ENCODE results near the gene ATP6V0E1.

ATP6V0E1 gene

DNA sequence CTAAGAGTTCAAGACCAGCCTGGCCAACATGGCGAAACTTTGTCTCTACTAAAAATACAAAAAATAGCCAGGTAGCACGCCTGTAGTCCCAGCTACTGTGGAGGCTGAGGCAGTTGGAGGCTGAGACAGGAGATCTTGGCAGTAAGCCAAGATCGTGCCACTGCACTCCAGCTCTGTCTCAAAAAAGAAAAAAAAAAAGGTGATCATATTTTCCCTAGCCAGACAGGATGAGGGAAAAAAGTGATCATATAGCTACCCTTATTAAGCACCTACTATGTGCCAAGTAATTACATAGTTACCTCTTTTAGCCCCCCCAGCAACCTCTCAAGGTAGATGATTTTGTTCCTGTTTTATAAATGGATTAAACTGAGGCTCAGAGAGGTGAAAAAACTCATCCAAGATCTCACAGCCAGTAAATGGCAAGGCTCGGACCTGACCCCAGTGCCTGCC is 42.5 kb upstream of the ATP6V0E1 start:
- no peak overlapping the region for H3K27ac ChIP-seq
- no peak for DNase-seq (ENCODE audit: low spot score)
- TF ChIP-seq, protein P1, sequence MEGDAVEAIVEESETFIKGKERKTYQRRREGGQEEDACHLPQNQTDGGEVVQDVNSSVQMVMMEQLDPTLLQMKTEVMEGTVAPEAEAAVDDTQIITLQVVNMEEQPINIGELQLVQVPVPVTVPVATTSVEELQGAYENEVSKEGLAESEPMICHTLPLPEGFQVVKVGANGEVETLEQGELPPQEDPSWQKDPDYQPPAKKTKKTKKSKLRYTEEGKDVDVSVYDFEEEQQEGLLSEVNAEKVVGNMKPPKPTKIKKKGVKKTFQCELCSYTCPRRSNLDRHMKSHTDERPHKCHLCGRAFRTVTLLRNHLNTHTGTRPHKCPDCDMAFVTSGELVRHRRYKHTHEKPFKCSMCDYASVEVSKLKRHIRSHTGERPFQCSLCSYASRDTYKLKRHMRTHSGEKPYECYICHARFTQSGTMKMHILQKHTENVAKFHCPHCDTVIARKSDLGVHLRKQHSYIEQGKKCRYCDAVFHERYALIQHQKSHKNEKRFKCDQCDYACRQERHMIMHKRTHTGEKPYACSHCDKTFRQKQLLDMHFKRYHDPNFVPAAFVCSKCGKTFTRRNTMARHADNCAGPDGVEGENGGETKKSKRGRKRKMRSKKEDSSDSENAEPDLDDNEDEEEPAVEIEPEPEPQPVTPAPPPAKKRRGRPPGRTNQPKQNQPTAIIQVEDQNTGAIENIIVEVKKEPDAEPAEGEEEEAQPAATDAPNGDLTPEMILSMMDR (IDR thresholded peaks at IDR 0.05): no peak
- H3K4me3 ChIP-seq: no peak overlapping the region

DNA sequence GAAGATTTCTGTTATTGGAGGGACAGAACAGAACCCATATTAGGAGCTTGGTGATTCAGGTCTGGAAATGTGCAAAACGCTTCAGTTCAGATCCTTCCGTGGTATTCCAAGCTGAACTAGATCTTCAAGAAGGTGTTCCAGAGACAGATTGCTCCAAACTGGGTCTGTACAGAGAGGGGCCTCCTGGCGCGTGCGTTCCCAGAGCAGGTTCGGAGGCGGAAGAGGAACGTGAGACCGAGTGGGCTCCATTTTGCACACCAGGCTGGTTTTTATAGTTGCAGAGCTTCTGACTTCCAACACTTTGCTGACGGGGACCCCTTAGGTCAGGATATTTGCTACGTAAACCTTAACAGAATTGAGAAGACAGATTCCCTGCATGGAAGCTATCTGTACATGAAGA is 41.0 kb upstream of the ATP6V0E1 start:
- Histone ChIP-seq H3K27ac (no peak overlapping the region), H3K4me3 (no peak overlapping the region)
- DNase-seq (ENCODE audit: low spot score): no peak
- TF ChIP-seq, protein P1 (IDR thresholded peaks at IDR 0.05): no peak

DNA sequence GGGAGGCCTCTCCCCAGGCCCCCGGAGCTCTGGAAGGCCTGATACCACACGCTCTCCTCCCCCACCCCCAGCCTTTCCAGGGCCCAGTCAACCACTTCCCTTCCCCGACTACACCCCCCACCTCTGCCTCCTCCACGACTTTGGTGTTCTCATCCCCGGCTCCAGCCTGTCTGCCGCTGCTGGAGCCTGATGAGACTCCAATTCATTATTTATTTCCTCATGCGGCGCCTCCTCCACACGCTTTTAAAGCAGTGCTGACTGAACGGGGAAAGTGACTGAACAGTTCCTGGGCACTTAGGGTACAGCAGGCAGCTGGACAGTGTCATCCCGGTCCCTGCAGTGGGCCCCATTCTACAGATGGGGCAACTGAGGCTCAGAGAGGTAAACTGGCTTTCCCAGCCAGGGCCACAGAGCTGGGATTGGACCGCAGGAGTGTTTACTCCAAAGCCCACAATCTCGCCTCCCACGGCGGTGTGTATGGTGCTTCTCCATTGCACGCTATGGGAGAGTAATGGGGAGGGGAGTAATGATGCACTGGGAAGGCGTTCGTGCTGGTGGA is 40.2 kb upstream of the ATP6V0E1 start:
- Histone ChIP-seq H3K27ac (no peak overlapping the region), H3K4me3 (no peak overlapping the region)
- TF ChIP-seq, protein P1 (IDR thresholded peaks at IDR 0.05): no peak
- DNase-seq (ENCODE audit: low spot score): no peak

DNA sequence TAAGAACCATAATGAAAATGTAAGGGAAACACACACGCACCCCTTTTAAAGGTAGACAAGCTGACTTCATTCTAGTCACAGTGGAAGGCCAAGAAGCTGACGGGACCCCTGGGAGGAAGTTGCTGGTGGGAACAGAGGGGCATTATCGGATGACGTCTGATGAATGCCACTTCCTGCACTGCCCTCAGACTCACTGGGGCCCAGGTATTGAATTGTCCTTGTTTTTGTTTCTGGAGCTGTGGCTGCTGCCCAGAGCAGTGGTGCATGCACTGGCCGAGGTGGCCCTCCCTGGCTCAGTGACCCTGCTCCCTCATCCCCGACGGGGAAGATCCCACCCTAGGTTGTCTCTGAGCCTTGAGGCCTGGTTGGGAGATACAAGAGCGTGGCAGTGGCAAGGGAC is 39.7 kb upstream of the ATP6V0E1 start:
- no peak overlapping the region for H3K27ac ChIP-seq
- TF ChIP-seq, protein P1 (IDR thresholded peaks at IDR 0.05): no peak
- DNase-seq (ENCODE audit: low spot score): no peak
- H3K4me3 ChIP-seq: no peak overlapping the region

DNA sequence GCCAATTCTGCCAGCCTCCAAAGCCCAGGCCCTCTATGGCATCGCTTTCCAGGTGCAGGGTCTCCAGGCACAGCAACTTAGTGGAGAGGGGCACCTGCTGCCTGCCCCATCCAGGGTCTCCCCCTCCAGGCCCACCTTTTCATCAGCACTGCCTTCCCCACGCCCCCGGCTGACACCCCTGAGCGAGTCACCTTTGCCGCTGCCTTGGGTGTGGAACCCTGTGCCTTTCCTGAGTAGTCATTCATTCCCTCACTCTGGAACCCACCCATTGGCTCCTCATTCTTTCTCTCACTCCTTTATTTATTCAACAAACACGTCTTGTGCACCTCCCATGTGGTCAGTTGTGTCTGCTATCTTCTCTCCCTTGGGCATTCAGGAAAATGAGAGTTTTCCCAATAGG is 38.8 kb upstream of the ATP6V0E1 start:
- Histone ChIP-seq H3K27ac (no peak overlapping the region), H3K4me3 (no peak overlapping the region)
- DNase-seq (ENCODE audit: low spot score): no peak
- TF ChIP-seq, protein P1 (IDR thresholded peaks at IDR 0.05): no peak

DNA sequence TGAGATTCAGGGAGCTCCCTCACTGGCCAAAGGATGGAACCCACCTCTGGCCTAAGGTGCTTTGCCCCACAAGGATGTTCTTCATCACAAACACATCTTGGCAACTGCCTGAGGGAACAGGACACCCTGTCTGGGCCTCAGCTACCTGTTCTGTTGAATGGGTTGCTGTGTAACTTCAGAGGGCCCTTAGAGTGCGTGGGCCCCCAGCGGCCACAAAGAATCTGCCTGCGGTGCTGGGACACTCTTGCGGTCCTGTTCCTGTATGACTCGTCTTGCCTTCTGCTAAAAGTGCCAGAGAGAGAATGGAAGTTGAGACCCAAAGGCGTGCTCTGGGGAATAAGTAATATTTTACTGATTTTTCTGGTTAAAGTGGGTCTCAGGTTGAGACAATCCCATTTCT is 38.4 kb upstream of the ATP6V0E1 start:
- no peak for DNase-seq (ENCODE audit: low spot score)
- TF ChIP-seq, protein P1 (IDR thresholded peaks at IDR 0.05): no peak
- no peak overlapping the region for H3K27ac ChIP-seq
- no peak overlapping the region for H3K4me3 ChIP-seq

DNA sequence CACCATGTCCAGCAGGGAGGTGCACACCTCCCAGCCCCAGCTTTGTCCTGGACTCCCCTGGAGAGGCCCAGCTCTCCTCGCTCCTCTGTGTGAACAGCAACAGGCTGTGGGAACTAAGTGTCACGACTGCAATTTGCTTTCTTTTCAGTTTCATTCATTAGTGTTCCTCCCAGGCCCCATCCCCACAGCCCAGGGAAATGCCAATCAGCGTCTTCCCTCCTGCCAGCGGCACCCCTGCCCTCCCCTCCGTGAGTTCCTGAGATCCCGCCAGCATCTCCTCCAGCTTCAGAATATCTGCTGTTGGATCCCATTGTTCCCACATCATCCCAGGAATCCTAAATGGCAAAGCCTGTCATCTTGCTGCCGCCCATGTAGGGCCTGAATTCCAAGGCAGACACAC is 37.4 kb upstream of the ATP6V0E1 start:
- Histone ChIP-seq H3K4me3 (no peak overlapping the region), H3K27ac (no peak overlapping the region)
- TF ChIP-seq, protein P1 (IDR thresholded peaks at IDR 0.05): no peak
- no peak for DNase-seq (ENCODE audit: low spot score)
